ENCODE results near the gene SYT7. TPM values are rescaled to one million over a fixed set of nuclear protein-coding genes. Genes with fewer than 3 reads are reported as not detected.

Gene SYT7
- total and polyA plus RNA-seq, 5 donors = 17.4 to 48.3 (median 40.3) TPM

GRCh38 chr11:61534025-61534932 is 46.6 kb downstream of the SYT7 start:
- H3K4me3 ChIP-seq (ENCODE audit: low read length) = no peak overlapping the region
- DNase-seq = peak in 1 of 3 donors; percentile 48
- peaks cover 2% of the 10 kb centered on the region for H3K4me1 ChIP-seq (ENCODE audit: control insufficient read depth, insufficient read depth, low read length)
- peak overlapping the region; percentile 81 for H3K27ac ChIP-seq (ENCODE audit: low read length)
- intact Hi-C loops (cut with DNase I) = loop anchor here in 1 of 4 donors (5.0 kb wide), 1 partner anchor 93 kb away; no protein-coding TSS in a partner anchor
- no peaks in the 10 kb centered on the region for H3K9me3 ChIP-seq (ENCODE audit: control insufficient read depth, low read length)
- H3K27me3 ChIP-seq (ENCODE audit: control insufficient read depth, insufficient read depth) = no peaks in the 10 kb centered on the region
- ATAC-seq = no peak
- WGBS = 72% methylated on average over 36 of the region's 36 CpGs

GRCh38 chr11:61533401-61533800 is 47.5 kb downstream of the SYT7 start:
- intact Hi-C loops (cut with DNase I) = loop anchor here in 1 of 4 donors (5.0 kb wide), 1 partner anchor 94 kb away; no protein-coding TSS in a partner anchor
- ATAC-seq (no peak), DNase-seq (no peak)
- Histone ChIP-seq H3K9me3 (ENCODE audit: control insufficient read depth, low read length) (no peaks in the 10 kb centered on the region), H3K4me3 (ENCODE audit: low read length) (no peak overlapping the region), H3K4me1 (ENCODE audit: control insufficient read depth, insufficient read depth, low read length) (peaks cover 2% of the 10 kb centered on the region), H3K27me3 (ENCODE audit: control insufficient read depth, insufficient read depth) (no peaks in the 10 kb centered on the region), H3K27ac (ENCODE audit: low read length) (no peak overlapping the region)
- WGBS = 87% methylated on average over 8 of the region's 8 CpGs

GRCh38 chr11:61533039-61533375 is 47.9 kb downstream of the SYT7 start:
- intact Hi-C loops (cut with DNase I) = loop anchor here in 1 of 4 donors (5.0 kb wide), 1 partner anchor 94 kb away; no protein-coding TSS in a partner anchor
- Histone ChIP-seq H3K27ac (ENCODE audit: low read length) (no peak overlapping the region), H3K4me3 (ENCODE audit: low read length) (no peak overlapping the region), H3K4me1 (ENCODE audit: control insufficient read depth, insufficient read depth, low read length) (peaks cover 2% of the 10 kb centered on the region), H3K9me3 (ENCODE audit: control insufficient read depth, low read length) (no peaks in the 10 kb centered on the region), H3K27me3 (ENCODE audit: control insufficient read depth, insufficient read depth) (no peaks in the 10 kb centered on the region)
- ATAC-seq = no peak
- 90% methylated on average over 16 of the region's 16 CpGs for WGBS
- no peak for DNase-seq

- intact Hi-C loops (cut with DNase I) = loop anchor here in 1 of 4 donors (5.0 kb wide), 1 partner anchor 95 kb away; no protein-coding TSS in a partner anchor
- Histone ChIP-seq H3K4me3 (ENCODE audit: low read length) (no peak overlapping the region), H3K27me3 (ENCODE audit: control insufficient read depth, insufficient read depth) (no peaks in the 10 kb centered on the region), H3K27ac (ENCODE audit: low read length) (no peak overlapping the region), H3K9me3 (ENCODE audit: control insufficient read depth, low read length) (no peaks in the 10 kb centered on the region), H3K4me1 (ENCODE audit: control insufficient read depth, insufficient read depth, low read length) (peaks cover 2% of the 10 kb centered on the region)
- DNase-seq (no peak), ATAC-seq (no peak)
- 84% methylated on average over 10 of the region's 10 CpGs for WGBS
These were observed 48.5 kb downstream of the SYT7 start for GRCh38 chr11:61532134-61533038.

GRCh38 chr11:61531044-61531443 is 49.8 kb downstream of the SYT7 start:
- no peaks in the 10 kb centered on the region for H3K27me3 ChIP-seq (ENCODE audit: control insufficient read depth, insufficient read depth)
- peaks cover 2% of the 10 kb centered on the region for H3K4me1 ChIP-seq (ENCODE audit: control insufficient read depth, insufficient read depth, low read length)
- H3K4me3 ChIP-seq (ENCODE audit: low read length) = no peak overlapping the region
- DNase-seq = no peak
- WGBS = 43% methylated on average over 3 of the region's 3 CpGs
- no peak for ATAC-seq
- intact Hi-C loops (cut with DNase I) = loop anchor here in 1 of 4 donors (5.0 kb wide), 1 partner anchor 96 kb away; no protein-coding TSS in a partner anchor
- no peaks in the 10 kb centered on the region for H3K9me3 ChIP-seq (ENCODE audit: control insufficient read depth, low read length)
- H3K27ac ChIP-seq (ENCODE audit: low read length) = no peak overlapping the region

- Histone ChIP-seq H3K4me1 (ENCODE audit: control insufficient read depth, insufficient read depth, low read length) (peaks cover 2% of the 10 kb centered on the region), H3K27me3 (ENCODE audit: control insufficient read depth, insufficient read depth) (no peaks in the 10 kb centered on the region), H3K4me3 (ENCODE audit: low read length) (no peak overlapping the region), H3K9me3 (ENCODE audit: control insufficient read depth, low read length) (no peaks in the 10 kb centered on the region), H3K27ac (ENCODE audit: low read length) (no peak overlapping the region)
- ATAC-seq = peak in 1 of 2 donors; percentile 39
- WGBS = 65% methylated on average over 21 of the region's 21 CpGs
- intact Hi-C loops (cut with DNase I) = loop anchor here in 1 of 4 donors (5.0 kb wide), 1 partner anchor 98 kb away; no protein-coding TSS in a partner anchor
- DNase-seq = no peak
These were observed 51.2 kb downstream of the SYT7 start for GRCh38 chr11:61529537-61530225.

- Histone ChIP-seq H3K4me3 (ENCODE audit: low read length) (no peak overlapping the region), H3K27ac (ENCODE audit: low read length) (no peak overlapping the region), H3K4me1 (ENCODE audit: control insufficient read depth, insufficient read depth, low read length) (peaks cover 2% of the 10 kb centered on the region), H3K27me3 (ENCODE audit: control insufficient read depth, insufficient read depth) (no peaks in the 10 kb centered on the region), H3K9me3 (ENCODE audit: control insufficient read depth, low read length) (no peaks in the 10 kb centered on the region)
- 64% methylated on average over 14 of the region's 14 CpGs for WGBS
- no peak for DNase-seq
- intact Hi-C loops (cut with DNase I) = no loop called here
- ATAC-seq = no peak
These were observed 52.8 kb downstream of the SYT7 start for GRCh38 chr11:61528114-61528513.

- no peak for DNase-seq
- H3K4me1 ChIP-seq (ENCODE audit: control insufficient read depth, insufficient read depth, low read length) = peaks cover 2% of the 10 kb centered on the region
- no peaks in the 10 kb centered on the region for H3K9me3 ChIP-seq (ENCODE audit: control insufficient read depth, low read length)
- no peaks in the 10 kb centered on the region for H3K27me3 ChIP-seq (ENCODE audit: control insufficient read depth, insufficient read depth)
- intact Hi-C loops (cut with DNase I) = no loop called here
- no peak overlapping the region for H3K4me3 ChIP-seq (ENCODE audit: low read length)
- H3K27ac ChIP-seq (ENCODE audit: low read length) = no peak overlapping the region
- whole genome bisulfite sequencing = 82% methylated on average over 20 of the region's 20 CpGs
- no peak for ATAC-seq
These were observed 53.7 kb downstream of the SYT7 start for GRCh38 chr11:61526956-61527731.

- no peaks in the 10 kb centered on the region for H3K9me3 ChIP-seq (ENCODE audit: control insufficient read depth, low read length)
- H3K27me3 ChIP-seq (ENCODE audit: control insufficient read depth, insufficient read depth) = no peaks in the 10 kb centered on the region
- no peak overlapping the region for H3K4me3 ChIP-seq (ENCODE audit: low read length)
- peaks cover 2% of the 10 kb centered on the region for H3K4me1 ChIP-seq (ENCODE audit: control insufficient read depth, insufficient read depth, low read length)
- WGBS = 96% methylated on average over 1 of the region's 1 CpG
- intact Hi-C loops (cut with DNase I) = no loop called here
- ATAC-seq = no peak
- H3K27ac ChIP-seq (ENCODE audit: low read length) = no peak overlapping the region
- DNase-seq = no peak
These were observed 54.6 kb downstream of the SYT7 start for GRCh38 chr11:61526229-61526628.

Measured in right cardiac atrium (tissue), 5 donors.